Upper lobe of left lung (tissue), 6 donors: ENCODE results near the gene SUN5. TPM values are rescaled to one million over a fixed set of nuclear protein-coding genes. Genes with fewer than 3 reads are reported as not detected.

Experiments used
- ATAC-seq, 2 donors: fragments of 200-7000 bp; cut with Tn5 transposase; one replicate each; pipeline ENCODE4 v1.9.1; 2022; ENCODE audit warnings: mild to moderate bottlenecking in 2 of 2, moderate library complexity in 2 of 2; ENCODE audit not compliant: low FRiP score in 2 of 2
- DNase-seq, 2 donors: peaks; one replicate each; pipeline ENCODE4 v3.0.0-alpha.2; 2019 to 2020
- H3K27ac ChIP-seq, 4 donors: fragments of 200-600 bp; sonication (generic); one replicate each; pipeline ENCODE4 v1.5.1; 2016 to 2019
- H3K27me3 ChIP-seq, 4 donors: fragments of 200-600 bp; sonication (generic); one replicate each; pipeline ENCODE4 v1.5.1; 2017 to 2019
- H3K36me3 ChIP-seq, 4 donors: fragments of 200-600 bp; sonication (generic); one replicate each; pipeline ENCODE4 v1.5.1; 2016 to 2019
- H3K4me1 ChIP-seq, 4 donors: fragments of 200-600 bp; sonication (generic); one replicate each; pipeline ENCODE4 v1.5.1; 2018 to 2019
- H3K4me3 ChIP-seq, 4 donors: fragments of 200-600 bp; sonication (generic); one replicate each; pipeline ENCODE4 v1.5.1; 2017 to 2019; ENCODE audit warnings: mild to moderate bottlenecking in 2 of 4, moderate library complexity in 1 of 4
- H3K9me3 ChIP-seq, 4 donors: fragments of 200-600 bp; sonication (generic); one replicate each; pipeline ENCODE4 v1.5.1; 2018 to 2019
- CTCF ChIP-seq, 6 experiments: fragments of 450-650 bp in 4 of 6; fragments of 200-600 bp in 2 of 6; sonication (generic) in 2 of 6; IDR thresholded peaks; one replicate each; pipeline ENCODE4 v1.5.1; 2016 to 2019; ENCODE audit warnings: antibody characterized with exemption in 6 of 6
- EP300 ChIP-seq, 4 donors: sonication (generic); formaldehyde crosslinking; IDR thresholded peaks; one replicate each; pipeline ENCODE4 v1.5.1; 2017; ENCODE audit warnings: antibody characterized with exemption in 4 of 4, control low read depth in 2 of 4
- POLR2A ChIP-seq, 4 donors: fragments of 450-650 bp; IDR thresholded peaks; one replicate each; pipeline ENCODE4 v1.5.1; 2016 to 2017; ENCODE audit warnings: antibody characterized with exemption in 4 of 4, mild to moderate bottlenecking in 2 of 4
- POLR2AphosphoS5 ChIP-seq, 2 donors: sonication (generic); formaldehyde crosslinking; IDR thresholded peaks; one replicate each; pipeline ENCODE4 v1.5.1; 2017; ENCODE audit warnings: antibody characterized with exemption in 2 of 2
- WGBS, 2 donors: methylation state at CpG; one replicate each; pipeline ENCODE4 v1.1.5; 2017 to 2018; 5-methylcytosine and 5-hydroxymethylcytosine counted together
- total RNA-seq, 6 donors: library from RNA; depleted of rRNA in 4 of 6; stranded (reverse); fragments of >200 nt in 4 of 6; gene quantifications; one replicate each; pipeline versions ENCODE4 v1.1.0 to v1.2.1, GENCODE V29; 2016 to 2021
- donor health status: DM: no; HTN: no; CAD: no; lungs with moderate emphysema.
- donor health status: DM: no; HTN: yes; CAD: no; lungs with severe emphysema.

SUN5 gene
- total RNA-seq, 6 donors from 2014 or later, result not detected

GRCh38 chr20:32995802-32996201 is 8.4 kb downstream of the SUN5 start:
- ATAC-seq (no peak), DNase-seq (no peak)
- TF ChIP-seq EP300 (IDR thresholded peaks at IDR 0.05), result no peak
- TF ChIP-seq POLR2A (IDR thresholded peaks at IDR 0.05), result no peak
- TF ChIP-seq POLR2AphosphoS5 (IDR thresholded peaks at IDR 0.05), result no peak
- TF ChIP-seq CTCF (IDR thresholded peaks at IDR 0.05), result no peak
- no peak overlapping the region for H3K27ac ChIP-seq
- H3K27me3 ChIP-seq, result no peaks in the 10 kb centered on the region
- H3K9me3 ChIP-seq, result peaks cover 0 to 8% (median 7%) of the 10 kb centered on the region in 4 donors
- no peaks in the 10 kb centered on the region for H3K36me3 ChIP-seq
- H3K4me1 ChIP-seq, result no peaks in the 10 kb centered on the region
- H3K4me3 ChIP-seq, result no peak overlapping the region

GRCh38 chr20:32993496-32994050 is 10.7 kb downstream of the SUN5 start:
- DNase-seq, result no peak
- 83 to 90% methylated on average over 8 of the region's 8 CpGs for WGBS, 2 donors
- Histone ChIP-seq H3K27me3 (no peaks in the 10 kb centered on the region), H3K4me1 (no peaks in the 10 kb centered on the region), H3K9me3 (peaks cover 0 to 8% (median 7%) of the 10 kb centered on the region in 4 donors), H3K36me3 (no peaks in the 10 kb centered on the region), H3K27ac (no peak overlapping the region), H3K4me3 (no peak overlapping the region)
- ATAC-seq, result no peak
- TF ChIP-seq EP300 (IDR thresholded peaks at IDR 0.05) (no peak), POLR2A (IDR thresholded peaks at IDR 0.05) (no peak), CTCF (IDR thresholded peaks at IDR 0.05) (no peak), POLR2AphosphoS5 (IDR thresholded peaks at IDR 0.05) (no peak)

GRCh38 chr20:32991792-32992641 is 12.2 kb downstream of the SUN5 start:
- Histone ChIP-seq H3K36me3 (no peaks in the 10 kb centered on the region), H3K9me3 (peaks cover 0 to 8% (median 7%) of the 10 kb centered on the region in 4 donors), H3K4me3 (no peak overlapping the region), H3K27me3 (no peaks in the 10 kb centered on the region), H3K27ac (no peak overlapping the region), H3K4me1 (no peaks in the 10 kb centered on the region)
- ATAC-seq (no peak), DNase-seq (no peak)
- TF ChIP-seq POLR2A (IDR thresholded peaks at IDR 0.05) (no peak), CTCF (IDR thresholded peaks at IDR 0.05) (no peak), POLR2AphosphoS5 (IDR thresholded peaks at IDR 0.05) (no peak), EP300 (IDR thresholded peaks at IDR 0.05) (no peak)
- WGBS, 2 donors, result 86 to 88% methylated on average over 8 of the region's 8 CpGs

GRCh38 chr20:32991383-32991782 is 12.8 kb downstream of the SUN5 start:
- Histone ChIP-seq H3K27ac (no peak overlapping the region), H3K4me3 (no peak overlapping the region), H3K4me1 (no peaks in the 10 kb centered on the region), H3K36me3 (no peaks in the 10 kb centered on the region), H3K9me3 (peaks cover 0 to 8% (median 7%) of the 10 kb centered on the region in 4 donors), H3K27me3 (no peaks in the 10 kb centered on the region)
- WGBS, 2 donors, result 46 to 54% methylated on average over 3 of the region's 3 CpGs
- TF ChIP-seq CTCF (IDR thresholded peaks at IDR 0.05) (no peak), POLR2AphosphoS5 (IDR thresholded peaks at IDR 0.05) (no peak), EP300 (IDR thresholded peaks at IDR 0.05) (no peak), POLR2A (IDR thresholded peaks at IDR 0.05) (no peak)
- ATAC-seq, result no peak
- no peak for DNase-seq
